HepG2 (cell line): ENCODE data around the gene MTRF1. TPM values are rescaled to one million over a fixed set of nuclear protein-coding genes. Genes with fewer than 3 reads are reported as not detected.

ENCODE experiments used
- ATAC-seq: fragments of 200-7000 bp; cut with Tn5 transposase; 3 replicates; pipeline ENCODE4 v1.9.1; 2020; ENCODE audit warnings: mild to moderate bottlenecking, moderate library complexity
- BruUV-seq: library from RNA; stranded (reverse); fragments of 400-500 nt; replicated peaks from 2 replicates; lab custom pipeline; 2021; lab: Mats Ljungman, UMichigan
- CTCF ChIA-PET: fragments of 300-600 bp; formaldehyde crosslinking; extraction: SDS; loops from one replicate; lab custom pipeline; 2021; ENCODE audit warnings: low total read pairs, inconsistent platforms, low intra/inter-chr PET ratio; lab: Yijun Ruan, JAX
- POLR2A ChIA-PET: fragments of 350-600 bp; sonication (Branson Sonifier 250); formaldehyde crosslinking; loops from one replicate; lab custom pipeline; 2020; ENCODE audit warnings: antibody characterized with exemption, inconsistent platforms; lab: Yijun Ruan, JAX
- DNase-seq: peaks from one replicate; pipeline ENCODE4 v3.0.0-alpha.2; 2015; ENCODE audit warnings: low spot score
- FAIRE-seq: peaks from 3 replicates; lab custom pipeline; 2011; peaks lifted over from hg19 to GRCh38; lab: Jason Lieb, UNC
- H2AFZ ChIP-seq: one replicate; pipeline ENCODE4 v1.6.1; 2011; ENCODE audit warnings: low read length, inconsistent platforms
- H3K27ac ChIP-seq: fragments of 300-600 bp; 3 replicates; pipeline ENCODE4 v1.8.0; 2011; ENCODE audit warnings: mixed run types, mild to moderate bottlenecking, mixed read lengths, low read length, inconsistent platforms; ENCODE audit not compliant: insufficient read depth; ENCODE audit errors: extremely low read length
- H3K27me3 ChIP-seq, 2 experiments: fragments of 200-600 bp in 1 of 2; 2 replicates in 1 of 2; 3 replicates in 1 of 2; pipeline versions ENCODE4 v1.6.0 to v1.8.0; 2011; ENCODE audit warnings: low read length in 2 of 2, mild to moderate bottlenecking in 2 of 2, moderate library complexity in 2 of 2, inconsistent platforms in 1 of 2; ENCODE audit not compliant: insufficient read depth in 2 of 2, control insufficient read depth in 1 of 2
- H3K36me3 ChIP-seq, 2 experiments: fragments of 200-600 bp in 1 of 2; replicated peaks in 1 of 2; 2 replicates in 1 of 2; 3 replicates in 1 of 2; pipeline versions ENCODE4 v1.5.1 to v1.8.0; 2011; ENCODE audit warnings: low read length in 2 of 2, inconsistent platforms in 1 of 2; ENCODE audit not compliant: insufficient read depth in 2 of 2, control insufficient read depth in 1 of 2
- H3K4me1 ChIP-seq: 2 replicates; pipeline ENCODE4 v1.5.1; 2012; ENCODE audit warnings: low read length, inconsistent platforms; ENCODE audit not compliant: insufficient read depth
- H3K4me2 ChIP-seq: 2 replicates; pipeline ENCODE4 v1.6.0; 2011; ENCODE audit warnings: low read depth, low read length, inconsistent platforms
- H3K4me3 ChIP-seq, 3 experiments: fragments of 200-600 bp in 1 of 3; sonication (generic), shearing (Covaris generic) in 1 of 3; replicated peaks in 1 of 3; 2 replicates each; pipeline ENCODE4 v1.5.1; 2011 to 2016; ENCODE audit warnings: low read length in 3 of 3, inconsistent platforms in 2 of 3, low read depth in 2 of 3, mild to moderate bottlenecking in 2 of 3, control low read depth in 1 of 3, mixed read lengths in 1 of 3; ENCODE audit not compliant: insufficient read depth in 1 of 3
- H3K79me2 ChIP-seq: one replicate; pipeline ENCODE4 v1.6.1; 2011; ENCODE audit warnings: low read length, inconsistent platforms; ENCODE audit not compliant: insufficient read depth
- H3K9ac ChIP-seq: 2 replicates; pipeline ENCODE4 v1.6.0; 2011; ENCODE audit warnings: mild to moderate bottlenecking, low read depth, low read length, inconsistent platforms; ENCODE audit not compliant: insufficient read depth
- H3K9me3 ChIP-seq: 2 replicates; pipeline ENCODE4 v1.5.1; 2012; ENCODE audit warnings: mild to moderate bottlenecking, low read length
- H4K20me1 ChIP-seq: 2 replicates; pipeline ENCODE4 v1.6.0; 2011; ENCODE audit warnings: inconsistent platforms, mild to moderate bottlenecking, low read length, moderate library complexity; ENCODE audit not compliant: insufficient read depth
- CEBPG ChIP-seq: IDR thresholded peaks from 2 replicates; pipeline ENCODE4 v1.6.1; 2016
- GLI4 ChIP-seq: sonication (generic); formaldehyde crosslinking; IDR thresholded peaks from 2 replicates; pipeline ENCODE4 v1.5.1; 2020; ENCODE audit warnings: missing genetic modification reagents, mild to moderate bottlenecking, moderate library complexity, borderline replicate concordance
- RFXAP ChIP-seq: sonication (generic); formaldehyde crosslinking; IDR thresholded peaks from 2 replicates; pipeline ENCODE4 v1.4.0; 2020; ENCODE audit warnings: missing genetic modification reagents, borderline replicate concordance
- USF2 ChIP-seq, 2 experiments: sonication (generic) in 1 of 2; formaldehyde crosslinking in 1 of 2; IDR thresholded peaks; 2 replicates each; pipeline versions ENCODE4 v1.5.1 to v1.6.1; 2011 to 2020; ENCODE audit warnings: borderline replicate concordance in 1 of 2, low read depth in 1 of 2, low read length in 1 of 2, mild to moderate bottlenecking in 1 of 2, missing genetic modification reagents in 1 of 2, moderate library complexity in 1 of 2
- ZFP41 ChIP-seq: sonication (generic); formaldehyde crosslinking; IDR thresholded peaks from 2 replicates; pipeline ENCODE4 v1.4.0; 2020; ENCODE audit warnings: mild to moderate bottlenecking, missing genetic modification reagents, borderline replicate concordance
- ZSCAN29 ChIP-seq: sonication (generic); formaldehyde crosslinking; conservative IDR thresholded peaks from 2 replicates; pipeline ENCODE4 v1.4.0; 2020; ENCODE audit warnings: mild to moderate bottlenecking, missing genetic modification reagents
- WGBS: methylation state at CpG from one replicate; pipeline ENCODE4 v1.1.6; 2017; ENCODE audit warnings: low lambda C conversion rate; 5-methylcytosine and 5-hydroxymethylcytosine counted together
- in situ Hi-C: cut with HindIII; loops from 2 replicates; pipeline ENCODE4 v1.10.0; 2017; ENCODE audit warnings: low pct_unique_long_range_greater_than_20kb; ENCODE audit not compliant: extremely low pct_ligation_motif_present
- intact Hi-C: fragments of 100-400 bp; cut with micrococcal nuclease; formaldehyde crosslinking; loops from one replicate; pipeline ENCODE4 v1.10.0; 2022; ENCODE audit not compliant: unreplicated experiment
- polyA plus RNA-seq, 8 experiments: library from polyadenylated mRNA; depleted of rRNA in 3 of 8; stranded (reverse) in 7 of 8; unstranded in 1 of 8; fragments of >200 nt; fragmentation: Illumina TruSeq in 4 of 8; extraction: Trizol in 4 of 8; gene quantifications; 2 replicates each; pipeline versions ENCODE4 v1.2.1 to v1.2.3, GENCODE V29; 2011 to 2016; ENCODE audit warnings: low read depth in 4 of 8, missing spikeins in 1 of 8, mixed read lengths in 1 of 8; ENCODE audit not compliant: insufficient read depth in 1 of 8
- total RNA-seq, 5 experiments: library from RNA; depleted of rRNA; stranded (reverse); fragments of >200 nt; fragmentation: Illumina TruSeq; extraction: Trizol; gene quantifications; 2 replicates each; pipeline ENCODE4 v1.2.3, GENCODE V29; 2016; ENCODE audit warnings: low read depth in 1 of 5
- TF ChIP-seq, protein P1 (sequence below): sonication (generic); formaldehyde crosslinking; IDR thresholded peaks from 2 replicates; pipeline ENCODE4 v1.5.0; 2020; ENCODE audit warnings: missing genetic modification reagents

The MTRF1 gene
- total and polyA plus RNA-seq, 2 of the 13 experiments (the other 11 are each of a cell fraction or from before 2014, with no cell fraction given): 21.6 to 27.2 TPM

GRCh38 chr13:41296879-41297646 is 33.7 kb upstream of the MTRF1 start:
- H3K79me2 ChIP-seq: no peaks in the 10 kb centered on the region
- FAIRE-seq: no peak

More at GRCh38 chr13:41296879-41297646, 33.7 kb upstream of the MTRF1 start:
- Histone ChIP-seq H3K9ac (no peak overlapping the region), H3K4me1 (peaks cover 12% of the 10 kb centered on the region), H3K9me3 (peaks cover 4% of the 10 kb centered on the region; the same call in 1 of the 2 replicates), H3K4me3 (no peak overlapping the region), H2AFZ (no peak overlapping the region), H3K27me3 (peaks cover 0 to 8% of the 10 kb centered on the region in 2 experiments; a peak in 1 of 5 replicates), H3K27ac (no peak overlapping the region), H3K4me2 (no peak overlapping the region), H4K20me1 (no peaks in the 10 kb centered on the region), H3K36me3 (no peaks in the 10 kb centered on the region)
- in situ Hi-C loops: no loop called here
- no peak for DNase-seq
- no peak for ATAC-seq
- intact Hi-C loops: no loop called here
- TF ChIP-seq ZFP41 (CRISPR knock-in tag) (no peak), USF2 (IDR thresholded peaks at IDR 0.05; ENCODE audit: low read depth, low read length) (no peak), USF2 (CRISPR knock-in tag; IDR thresholded peaks at IDR 0.05; ENCODE audit: borderline replicate concordance) (no peak), CEBPG (CRISPR knock-in tag) (no peak), RFXAP (CRISPR knock-in tag) (no peak), GLI4 (CRISPR knock-in tag) (no peak), ZSCAN29 (CRISPR knock-in tag) (no peak)
- TF ChIP-seq, protein P1, sequence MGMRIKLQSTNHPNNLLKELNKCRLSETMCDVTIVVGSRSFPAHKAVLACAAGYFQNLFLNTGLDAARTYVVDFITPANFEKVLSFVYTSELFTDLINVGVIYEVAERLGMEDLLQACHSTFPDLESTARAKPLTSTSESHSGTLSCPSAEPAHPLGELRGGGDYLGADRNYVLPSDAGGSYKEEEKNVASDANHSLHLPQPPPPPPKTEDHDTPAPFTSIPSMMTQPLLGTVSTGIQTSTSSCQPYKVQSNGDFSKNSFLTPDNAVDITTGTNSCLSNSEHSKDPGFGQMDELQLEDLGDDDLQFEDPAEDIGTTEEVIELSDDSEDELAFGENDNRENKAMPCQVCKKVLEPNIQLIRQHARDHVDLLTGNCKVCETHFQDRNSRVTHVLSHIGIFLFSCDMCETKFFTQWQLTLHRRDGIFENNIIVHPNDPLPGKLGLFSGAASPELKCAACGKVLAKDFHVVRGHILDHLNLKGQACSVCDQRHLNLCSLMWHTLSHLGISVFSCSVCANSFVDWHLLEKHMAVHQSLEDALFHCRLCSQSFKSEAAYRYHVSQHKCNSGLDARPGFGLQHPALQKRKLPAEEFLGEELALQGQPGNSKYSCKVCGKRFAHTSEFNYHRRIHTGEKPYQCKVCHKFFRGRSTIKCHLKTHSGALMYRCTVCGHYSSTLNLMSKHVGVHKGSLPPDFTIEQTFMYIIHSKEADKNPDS (CRISPR knock-in tag): no peak
- ChIA-PET CTCF (no interaction called here), POLR2A (no interaction called here)
- no TSS peak for BruUV-seq
- WGBS: 2% methylated on average over 3 of the region's 3 CpGs
